Neutrophil (primary cell): ENCODE measurements around the gene LAMTOR4.
A peak's percentile ranks its signal among the peaks of the same experiment; 100 is the strongest.

Experiments
- H3K27ac ChIP-seq: fragments of 200-600 bp; sonication (generic); 2 replicates; pipeline ENCODE4 v1.5.1; 2016; ENCODE audit warnings: mild to moderate bottlenecking, moderate library complexity
- H3K27me3 ChIP-seq: fragments of 200-600 bp; sonication (generic); 2 replicates; pipeline ENCODE4 v1.6.0; 2016; ENCODE audit warnings: mild to moderate bottlenecking
- H3K36me3 ChIP-seq: fragments of 200-600 bp; sonication (generic); 2 replicates; pipeline ENCODE4 v1.5.1; 2017
- H3K4me1 ChIP-seq, 2 experiments: fragments of 200-600 bp in 1 of 2; sonication (generic) in 1 of 2; 1 replicate in 1 of 2; 2 replicates in 1 of 2; pipeline versions ENCODE4 v1.5.1 to v1.6.1; 2013 to 2016; ENCODE audit warnings: low read depth in 1 of 2, low read length in 1 of 2, mild to moderate bottlenecking in 1 of 2, moderate library complexity in 1 of 2; ENCODE audit not compliant: control insufficient read depth in 1 of 2, insufficient read depth in 1 of 2
- H3K4me3 ChIP-seq, 2 experiments: fragments of 200-600 bp in 1 of 2; sonication (generic) in 1 of 2; 1 replicate in 1 of 2; 2 replicates in 1 of 2; pipeline ENCODE4 v1.5.1; 2013 to 2016; ENCODE audit warnings: low read depth in 1 of 2, low read length in 1 of 2, mild to moderate bottlenecking in 1 of 2, moderate library complexity in 1 of 2
- H3K9me3 ChIP-seq: fragments of 200-600 bp; sonication (generic); 2 replicates; pipeline ENCODE4 v1.5.1; 2016
- CTCF ChIP-seq: fragments of 200-600 bp; sonication (generic); IDR thresholded peaks from 2 replicates; pipeline ENCODE4 v1.5.1; 2016; ENCODE audit warnings: antibody characterized with exemption

LAMTOR4 gene

GRCh38 chr7:100158229-100159098 lies 9.7 kb downstream of the LAMTOR4 start, which contains the start of gene TRAPPC14:
TSS of gene TRAPPC14 (minus strand) at chr7:100158723. CDS start at chr7:100158499, 224 bp downstream.
- peak within 1 kb of the TSS; percentile 86 for H3K27ac ChIP-seq
- peak within 1 kb of the TSS; percentile 91 to 99 for H3K4me3 ChIP-seq
- H3K9me3 ChIP-seq = no peaks in the 10 kb centered on the region
- H3K4me1 ChIP-seq = peaks cover 52 to 56% of the 10 kb centered on the region in 2 experiments
- H3K27me3 ChIP-seq = peaks cover 10% of the 10 kb centered on the region
- no peak for TF ChIP-seq CTCF
- peaks cover 44% of the 10 kb centered on the region for H3K36me3 ChIP-seq

DNA sequence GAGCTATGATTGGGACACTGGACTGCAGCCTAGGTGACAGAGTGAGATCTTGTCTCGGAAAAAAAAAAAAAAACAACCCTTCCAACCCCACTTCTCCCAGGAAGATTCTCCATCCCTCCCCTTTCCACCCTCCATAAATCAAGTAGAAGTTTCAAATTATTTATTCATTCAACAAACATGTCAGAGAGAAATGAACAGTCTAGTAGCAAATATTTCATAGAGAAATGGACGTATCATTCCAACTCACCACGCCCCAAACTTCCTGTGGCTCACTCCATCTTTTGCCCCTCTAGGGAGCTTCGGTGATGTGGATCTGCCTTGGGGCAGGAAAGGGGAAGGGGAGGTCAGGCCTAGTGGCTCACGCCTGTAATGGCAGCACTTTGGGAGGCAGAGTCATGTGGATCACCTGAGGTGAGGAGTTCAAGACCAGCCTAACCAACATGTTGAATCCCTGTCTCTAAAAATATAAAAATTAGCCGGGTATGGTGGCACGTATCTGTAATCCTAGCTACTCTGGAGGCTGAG lies 10.4 kb downstream of the LAMTOR4 start:
- Histone ChIP-seq H3K27ac (peak overlapping the region; percentile 86), H3K27me3 (peaks cover 17% of the 10 kb centered on the region), H3K36me3 (peaks cover 37% of the 10 kb centered on the region), H3K4me1 (peaks cover 45 to 49% of the 10 kb centered on the region in 2 experiments), H3K4me3 (peak overlapping the region; percentile 91 to 99), H3K9me3 (no peaks in the 10 kb centered on the region)
- peak; percentile 48 for TF ChIP-seq CTCF

GRCh38 chr7:100160067-100160466 lies 11.3 kb downstream of the LAMTOR4 start:
- TF ChIP-seq CTCF = no peak
- Histone ChIP-seq H3K36me3 (peaks cover 28% of the 10 kb centered on the region), H3K4me3 (no peak overlapping the region), H3K27me3 (peaks cover 26% of the 10 kb centered on the region), H3K9me3 (no peaks in the 10 kb centered on the region), H3K27ac (no peak overlapping the region), H3K4me1 (peaks cover 36 to 40% of the 10 kb centered on the region in 2 experiments)

DNA sequence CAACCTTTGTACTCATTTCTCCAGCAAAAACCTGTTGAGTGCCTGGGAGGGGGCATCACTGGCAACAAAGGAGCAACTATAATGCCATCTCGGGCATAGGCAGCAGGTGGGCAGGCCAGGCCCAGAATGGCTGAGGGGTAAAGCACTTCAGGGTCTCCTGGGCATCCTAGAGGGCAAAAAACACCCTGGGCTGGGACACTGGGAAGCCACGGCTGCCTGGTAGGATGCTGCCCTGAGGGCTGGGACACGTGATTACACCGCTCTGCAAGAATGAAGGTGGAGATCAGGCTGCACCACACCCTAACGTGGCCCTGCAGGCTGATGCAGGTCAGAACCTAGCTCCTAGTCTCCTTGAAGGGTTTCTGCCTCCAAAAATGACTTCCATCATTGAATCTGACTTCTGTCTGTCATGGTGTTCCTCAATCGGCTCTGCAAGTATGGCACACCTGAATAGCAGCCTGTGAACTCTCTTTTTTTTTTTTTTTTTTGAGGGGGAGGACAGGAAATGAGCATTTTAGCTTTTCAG lies 14.4 kb downstream of the LAMTOR4 start:
- no peaks in the 10 kb centered on the region for H3K36me3 ChIP-seq
- H3K4me3 ChIP-seq = no peak overlapping the region
- H3K4me1 ChIP-seq = peaks cover 17 to 25% of the 10 kb centered on the region in 2 experiments
- H3K9me3 ChIP-seq = no peaks in the 10 kb centered on the region
- peaks cover 56% of the 10 kb centered on the region for H3K27me3 ChIP-seq
- no peak overlapping the region for H3K27ac ChIP-seq
- no peak for TF ChIP-seq CTCF

GRCh38 chr7:100163871-100164270 lies 15.2 kb downstream of the LAMTOR4 start:
- Histone ChIP-seq H3K4me1 (peaks cover 21 to 27% of the 10 kb centered on the region in 2 experiments), H3K27me3 (peaks cover 64% of the 10 kb centered on the region), H3K4me3 (no peak overlapping the region)

More at GRCh38 chr7:100163871-100164270, 15.2 kb downstream of the LAMTOR4 start:
- H3K9me3 ChIP-seq = no peaks in the 10 kb centered on the region
- no peak for TF ChIP-seq CTCF
- H3K36me3 ChIP-seq = no peaks in the 10 kb centered on the region
- no peak overlapping the region for H3K27ac ChIP-seq
